HL-60 (cell line): ENCODE measurements around the gene KRT74.

Experiments
- DNase-seq, 2 experiments: peaks; one replicate each; pipeline ENCODE4 v3.0.0-alpha.2; 2010 to 2020; ENCODE audit warnings: low read depth in 1 of 2, low spot score in 1 of 2
- H3K27ac ChIP-seq: fragments of 250-450 bp; sonication (Bioruptor Pico); replicated peaks from 2 replicates; pipeline ENCODE4 v1.5.1; 2020; ENCODE audit warnings: mild to moderate bottlenecking, moderate library complexity
- H3K27me3 ChIP-seq: fragments of 250-450 bp; sonication (Bioruptor Pico); 2 replicates; pipeline ENCODE4 v1.5.1; 2021; ENCODE audit warnings: mild to moderate bottlenecking, moderate library complexity; ENCODE audit not compliant: insufficient read depth, poor library complexity, severe bottlenecking
- H3K4me3 ChIP-seq: replicated peaks from 2 replicates; pipeline ENCODE4 v1.5.1; 2011; ENCODE audit warnings: mild to moderate bottlenecking, control low read depth, low read length; ENCODE audit not compliant: insufficient read depth
- GABPA ChIP-seq: IDR thresholded peaks from 2 replicates; pipeline ENCODE4 v1.6.1; 2012; ENCODE audit warnings: low read depth
- POLR2AphosphoS5 ChIP-seq: IDR thresholded peaks from 2 replicates; pipeline ENCODE4 v1.6.1; 2012; ENCODE audit warnings: low read depth
- SPI1 ChIP-seq: IDR thresholded peaks from 2 replicates; pipeline ENCODE4 v1.6.1; 2012; ENCODE audit warnings: low read depth, mild to moderate bottlenecking, borderline replicate concordance
- TF ChIP-seq, protein P1 (sequence below): IDR thresholded peaks from 2 replicates; pipeline ENCODE4 v1.6.1; 2012; ENCODE audit warnings: low read depth; ENCODE audit not compliant: insufficient replicate concordance
- TF ChIP-seq, protein P2 (sequence below): IDR thresholded peaks from one replicate; pipeline ENCODE4 v1.5.1; 2011; ENCODE audit warnings: low read length, control low read depth, inconsistent platforms; ENCODE audit not compliant: insufficient read depth

Gene KRT74

DNA sequence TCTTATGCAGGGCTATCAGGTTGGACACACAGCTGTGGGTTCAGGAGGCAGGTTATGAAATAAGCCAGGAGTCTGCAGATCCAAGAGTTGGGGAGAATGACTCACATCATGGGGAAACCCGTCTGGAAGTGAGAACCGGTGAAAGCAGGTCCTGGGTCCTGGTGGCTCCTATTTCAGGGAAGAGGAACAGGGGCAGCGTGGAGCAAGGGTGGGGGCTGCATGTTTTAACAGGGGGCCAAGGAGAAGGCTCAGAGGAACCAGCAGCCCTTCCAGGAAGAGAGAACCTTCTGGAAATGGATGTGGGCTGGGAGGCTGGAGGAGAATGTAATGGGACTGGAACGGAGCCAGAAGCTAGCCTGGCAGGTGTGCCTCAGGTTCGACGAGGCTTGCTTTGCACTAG, 7.8 kb upstream of the KRT74 start:
- Histone ChIP-seq H3K4me3 (no peak overlapping the region), H3K27ac (no peak overlapping the region), H3K27me3 (peaks cover 2% of the 10 kb centered on the region)
- TF ChIP-seq, protein P1, sequence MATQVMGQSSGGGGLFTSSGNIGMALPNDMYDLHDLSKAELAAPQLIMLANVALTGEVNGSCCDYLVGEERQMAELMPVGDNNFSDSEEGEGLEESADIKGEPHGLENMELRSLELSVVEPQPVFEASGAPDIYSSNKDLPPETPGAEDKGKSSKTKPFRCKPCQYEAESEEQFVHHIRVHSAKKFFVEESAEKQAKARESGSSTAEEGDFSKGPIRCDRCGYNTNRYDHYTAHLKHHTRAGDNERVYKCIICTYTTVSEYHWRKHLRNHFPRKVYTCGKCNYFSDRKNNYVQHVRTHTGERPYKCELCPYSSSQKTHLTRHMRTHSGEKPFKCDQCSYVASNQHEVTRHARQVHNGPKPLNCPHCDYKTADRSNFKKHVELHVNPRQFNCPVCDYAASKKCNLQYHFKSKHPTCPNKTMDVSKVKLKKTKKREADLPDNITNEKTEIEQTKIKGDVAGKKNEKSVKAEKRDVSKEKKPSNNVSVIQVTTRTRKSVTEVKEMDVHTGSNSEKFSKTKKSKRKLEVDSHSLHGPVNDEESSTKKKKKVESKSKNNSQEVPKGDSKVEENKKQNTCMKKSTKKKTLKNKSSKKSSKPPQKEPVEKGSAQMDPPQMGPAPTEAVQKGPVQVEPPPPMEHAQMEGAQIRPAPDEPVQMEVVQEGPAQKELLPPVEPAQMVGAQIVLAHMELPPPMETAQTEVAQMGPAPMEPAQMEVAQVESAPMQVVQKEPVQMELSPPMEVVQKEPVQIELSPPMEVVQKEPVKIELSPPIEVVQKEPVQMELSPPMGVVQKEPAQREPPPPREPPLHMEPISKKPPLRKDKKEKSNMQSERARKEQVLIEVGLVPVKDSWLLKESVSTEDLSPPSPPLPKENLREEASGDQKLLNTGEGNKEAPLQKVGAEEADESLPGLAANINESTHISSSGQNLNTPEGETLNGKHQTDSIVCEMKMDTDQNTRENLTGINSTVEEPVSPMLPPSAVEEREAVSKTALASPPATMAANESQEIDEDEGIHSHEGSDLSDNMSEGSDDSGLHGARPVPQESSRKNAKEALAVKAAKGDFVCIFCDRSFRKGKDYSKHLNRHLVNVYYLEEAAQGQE, result no peak
- TF ChIP-seq POLR2AphosphoS5, result no peak
- TF ChIP-seq, protein P2, sequence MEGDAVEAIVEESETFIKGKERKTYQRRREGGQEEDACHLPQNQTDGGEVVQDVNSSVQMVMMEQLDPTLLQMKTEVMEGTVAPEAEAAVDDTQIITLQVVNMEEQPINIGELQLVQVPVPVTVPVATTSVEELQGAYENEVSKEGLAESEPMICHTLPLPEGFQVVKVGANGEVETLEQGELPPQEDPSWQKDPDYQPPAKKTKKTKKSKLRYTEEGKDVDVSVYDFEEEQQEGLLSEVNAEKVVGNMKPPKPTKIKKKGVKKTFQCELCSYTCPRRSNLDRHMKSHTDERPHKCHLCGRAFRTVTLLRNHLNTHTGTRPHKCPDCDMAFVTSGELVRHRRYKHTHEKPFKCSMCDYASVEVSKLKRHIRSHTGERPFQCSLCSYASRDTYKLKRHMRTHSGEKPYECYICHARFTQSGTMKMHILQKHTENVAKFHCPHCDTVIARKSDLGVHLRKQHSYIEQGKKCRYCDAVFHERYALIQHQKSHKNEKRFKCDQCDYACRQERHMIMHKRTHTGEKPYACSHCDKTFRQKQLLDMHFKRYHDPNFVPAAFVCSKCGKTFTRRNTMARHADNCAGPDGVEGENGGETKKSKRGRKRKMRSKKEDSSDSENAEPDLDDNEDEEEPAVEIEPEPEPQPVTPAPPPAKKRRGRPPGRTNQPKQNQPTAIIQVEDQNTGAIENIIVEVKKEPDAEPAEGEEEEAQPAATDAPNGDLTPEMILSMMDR, result no peak
- DNase-seq, result no peak

DNA sequence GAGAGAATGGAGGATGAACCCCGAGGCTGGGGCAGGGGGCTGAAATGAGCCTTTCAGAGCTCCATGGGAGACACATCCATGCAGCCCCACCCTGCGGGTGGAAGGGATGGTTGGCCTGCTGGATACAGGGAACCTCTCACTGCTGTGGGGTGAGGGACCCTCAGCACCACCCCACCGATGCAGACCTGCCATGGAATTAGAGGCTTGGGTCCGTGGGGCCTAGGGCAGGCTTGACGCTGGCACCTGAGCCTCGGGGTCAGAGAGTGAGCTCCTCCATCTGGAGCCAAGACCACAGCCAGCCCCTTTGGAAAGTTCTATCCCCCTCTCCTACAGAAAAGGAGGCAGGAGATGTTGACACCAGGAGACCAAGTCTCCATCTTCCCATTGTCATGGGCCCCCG, 7.4 kb upstream of the KRT74 start:
- no peak for TF ChIP-seq GABPA
- no peak for TF ChIP-seq SPI1
- TF ChIP-seq, protein P1, result no peak
- TF ChIP-seq POLR2AphosphoS5, result no peak
- TF ChIP-seq, protein P2, result no peak
- no peak for DNase-seq
- Histone ChIP-seq H3K27ac (no peak overlapping the region), H3K4me3 (no peak overlapping the region), H3K27me3 (peaks cover 2% of the 10 kb centered on the region)

DNA sequence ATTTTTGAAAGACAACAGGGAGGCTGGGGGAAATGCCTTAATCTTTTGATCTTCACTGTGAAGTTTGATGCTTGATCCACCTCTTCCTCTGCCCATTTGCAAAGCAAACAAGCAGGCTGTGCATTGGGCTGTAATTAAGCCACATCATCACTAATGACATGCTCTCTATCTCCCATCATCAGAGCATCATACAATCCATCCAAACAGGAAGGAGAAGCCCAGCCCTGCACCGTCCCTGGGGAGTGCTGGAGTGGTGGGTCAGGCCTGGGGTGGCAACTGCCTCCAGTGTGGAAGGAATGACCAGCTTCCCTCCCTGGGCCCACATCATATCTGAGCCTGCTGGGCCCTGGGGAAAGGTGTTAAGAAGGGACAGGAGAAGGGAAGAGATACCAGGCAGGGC, 6.9 kb upstream of the KRT74 start:
- TF ChIP-seq, protein P1, result no peak
- TF ChIP-seq, protein P2, result no peak
- no peak for TF ChIP-seq POLR2AphosphoS5
- TF ChIP-seq SPI1, result no peak
- TF ChIP-seq GABPA, result no peak
- Histone ChIP-seq H3K4me3 (no peak overlapping the region), H3K27me3 (peaks cover 2% of the 10 kb centered on the region), H3K27ac (no peak overlapping the region)
- DNase-seq, result no peak
